Thyroid gland (tissue), 4 donors: Measurements from ENCODE around the gene MAPK1. TPM values are rescaled to one million over a fixed set of nuclear protein-coding genes. Genes with fewer than 3 reads are reported as not detected.
"Not testable (repeated sequence)": the region's sequence is repeated elsewhere in the genome, so short reads cannot be mapped to it uniquely, and the experiment has no call there.

Source experiments
- DNase-seq, 2 donors: peaks; one replicate each; pipeline ENCODE4 v3.0.0-alpha.2; 2019
- H3K27ac ChIP-seq, 3 donors: fragments of 200-600 bp; sonication (generic); 1 replicate in 2 of 3; 2 replicates in 1 of 3; pipeline ENCODE4 v1.5.1; 2016 to 2019; ENCODE audit warnings: mild to moderate bottlenecking in 1 of 3, moderate library complexity in 1 of 3
- H3K27me3 ChIP-seq: fragments of 200-600 bp; sonication (generic); one replicate; pipeline ENCODE4 v1.5.1; 2019
- H3K36me3 ChIP-seq, 2 donors: fragments of 200-600 bp; sonication (generic); one replicate each; pipeline ENCODE4 v1.5.1; 2016 to 2019
- H3K4me1 ChIP-seq, 2 donors: fragments of 200-600 bp; sonication (generic); one replicate each; pipeline ENCODE4 v1.5.1; 2017 to 2019
- H3K4me3 ChIP-seq, 3 donors: fragments of 200-600 bp; sonication (generic); replicated peaks in 1 of 3; 1 replicate in 2 of 3; 2 replicates in 1 of 3; pipeline ENCODE4 v1.5.1; 2016; ENCODE audit warnings: mild to moderate bottlenecking in 1 of 3
- H3K9me3 ChIP-seq: fragments of 200-600 bp; sonication (generic); one replicate; pipeline ENCODE4 v1.5.1; 2017
- CTCF ChIP-seq, 6 experiments: fragments of 200-600 bp in 3 of 6; fragments of 450-650 bp in 3 of 6; sonication (generic) in 3 of 6; IDR thresholded peaks; one replicate each; pipeline ENCODE4 v1.5.1; 2016 to 2019; ENCODE audit warnings: antibody characterized with exemption in 6 of 6, mild to moderate bottlenecking in 2 of 6, inconsistent platforms in 1 of 6, moderate library complexity in 1 of 6
- POLR2A ChIP-seq, 2 donors: fragments of 450-650 bp; IDR thresholded peaks; one replicate each; pipeline ENCODE4 v1.6.1; 2017; ENCODE audit warnings: antibody characterized with exemption in 2 of 2, mild to moderate bottlenecking in 2 of 2, moderate library complexity in 1 of 2
- WGBS, 2 donors: methylation state at CpG; one replicate each; pipeline ENCODE4 v1.1.5; 2017; 5-methylcytosine and 5-hydroxymethylcytosine counted together
- intact Hi-C: fragments of 100-400 bp; cut with DNase I; formaldehyde crosslinking; loops from one replicate; pipeline ENCODE4 v1.15.1; 2023
- total RNA-seq, 4 donors: library from RNA; depleted of rRNA; stranded (reverse); fragments of >200 nt; gene quantifications; one replicate each; pipeline ENCODE4 v1.2.3, GENCODE V29; 2016

MAPK1 gene
- total RNA-seq, 4 donors from 2014 or later: 83.1 to 145 (median 97.9) TPM

GRCh38 chr22:21727159-21727558 is 140.3 kb downstream of the MAPK1 start:
- WGBS, 2 donors: 90% methylated on average over 4 of the region's 4 CpGs

GRCh38 chr22:21726650-21727049 is 140.8 kb downstream of the MAPK1 start:
- Histone ChIP-seq H3K4me1 (peaks cover 0 to 4% of the 10 kb centered on the region in 2 donors), H3K27ac (no peak overlapping the region), H3K4me3 (no peak overlapping the region), H3K36me3 (no peaks in the 10 kb centered on the region), H3K27me3 (no peaks in the 10 kb centered on the region), H3K9me3 (no peaks in the 10 kb centered on the region)
- no peak for TF ChIP-seq CTCF (IDR thresholded peaks at IDR 0.05)
- no peak for TF ChIP-seq POLR2A (IDR thresholded peaks at IDR 0.05)
- 65 to 70% methylated on average over 5 of the region's 5 CpGs for WGBS, 2 donors
- no peak for DNase-seq
- intact Hi-C loops: no loop called here

More at GRCh38 chr22:21727159-21727558, 140.3 kb downstream of the MAPK1 start:
- DNase-seq: no peak
- Histone ChIP-seq H3K4me1 (peaks cover 0 to 4% of the 10 kb centered on the region in 2 donors), H3K9me3 (no peaks in the 10 kb centered on the region), H3K27ac (no peak overlapping the region), H3K4me3 (no peak overlapping the region), H3K36me3 (no peaks in the 10 kb centered on the region), H3K27me3 (no peaks in the 10 kb centered on the region)
- intact Hi-C loops: no loop called here
- no peak for TF ChIP-seq POLR2A (IDR thresholded peaks at IDR 0.05)
- TF ChIP-seq CTCF (IDR thresholded peaks at IDR 0.05): no peak

- peaks cover 0 to 4% of the 10 kb centered on the region in 2 donors for H3K4me1 ChIP-seq
- no peaks in the 10 kb centered on the region for H3K9me3 ChIP-seq
- H3K27me3 ChIP-seq: no peaks in the 10 kb centered on the region
- WGBS, 2 donors: 89 to 93% methylated on average over 14 to 18 of the region's 19 CpGs
- TF ChIP-seq CTCF (IDR thresholded peaks at IDR 0.05) (no peak), POLR2A (IDR thresholded peaks at IDR 0.05) (no peak)
- H3K4me3 ChIP-seq: no peak overlapping the region
- H3K36me3 ChIP-seq: no peaks in the 10 kb centered on the region
- DNase-seq: no peak
- intact Hi-C loops: no loop called here
- no peak overlapping the region for H3K27ac ChIP-seq
These were observed 141.3 kb downstream of the MAPK1 start for GRCh38 chr22:21725956-21726649.

GRCh38 chr22:21724496-21724895 is 142.9 kb downstream of the MAPK1 start:
- DNase-seq, H3K4me1 ChIP-seq, H3K9me3 ChIP-seq, H3K36me3 ChIP-seq, H3K27me3 ChIP-seq, intact Hi-C loops, H3K27ac ChIP-seq, H3K4me3 ChIP-seq: not testable (repeated sequence)
- 94 to 100% methylated on average over 3 of the region's 3 CpGs for WGBS, 2 donors

- H3K36me3 ChIP-seq, H3K4me3 ChIP-seq, H3K9me3 ChIP-seq, H3K27me3 ChIP-seq, intact Hi-C loops, DNase-seq, H3K4me1 ChIP-seq, H3K27ac ChIP-seq: not testable (repeated sequence)
- 94 to 97% methylated on average over 15 of the region's 15 CpGs for WGBS, 2 donors
These were observed 146.1 kb downstream of the MAPK1 start for GRCh38 chr22:21721195-21721852.

GRCh38 chr22:21720191-21720859 is 147.1 kb downstream of the MAPK1 start:
- 92 to 98% methylated on average over 10 of the region's 10 CpGs for WGBS, 2 donors
- H3K27me3 ChIP-seq, H3K4me3 ChIP-seq, H3K4me1 ChIP-seq, H3K36me3 ChIP-seq, intact Hi-C loops, DNase-seq, H3K27ac ChIP-seq, H3K9me3 ChIP-seq: not testable (repeated sequence)
